ENCODE data around the gene MTURN.
A peak's percentile ranks its signal among the peaks of the same experiment; 100 is the strongest.
"Not testable (repeated sequence)": the region's sequence is repeated elsewhere in the genome, so short reads cannot be mapped to it uniquely, and the experiment has no call there.

Gene MTURN

GRCh38 chr7:30134611-30135300 lies at the start of gene MTURN:
Gene MTURN, plus strand, starts transcription at chr7:30134986. Its CDS starts 151 bp downstream, at chr7:30135137.
- peak; percentile 91 for DNase-seq

GRCh38 chr7:30086529-30086928 lies 48.3 kb upstream of the MTURN start:
- no peak for DNase-seq

GRCh38 chr7:30087371-30087770 lies 47.4 kb upstream of the MTURN start:
- no peak for DNase-seq

DNA sequence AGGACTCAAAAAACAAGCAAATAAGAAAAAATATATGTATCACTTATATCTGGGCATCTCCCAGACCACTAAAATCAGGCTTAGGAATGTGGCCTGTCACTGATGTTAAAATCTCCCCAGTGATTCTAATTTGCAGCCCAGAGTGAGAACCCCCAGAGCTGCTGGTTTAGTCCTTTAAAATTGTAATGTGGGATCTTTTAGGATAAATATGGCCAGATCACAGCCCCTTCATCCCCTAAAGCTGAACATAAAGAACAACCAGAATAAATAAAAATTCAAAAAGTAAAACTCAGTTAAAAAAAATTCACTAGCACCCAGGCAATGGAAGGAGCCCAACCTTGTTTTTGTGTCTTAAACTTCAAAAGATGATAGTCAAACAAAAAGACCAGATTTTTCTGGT lies 46.4 kb upstream of the MTURN start:
- DNase-seq = no peak

- DNase-seq = no peak
Measured at GRCh38 chr7:30090111-30090510, 44.7 kb upstream of the MTURN start.

- no peak for DNase-seq
Measured at GRCh38 chr7:30091491-30091912, 43.3 kb upstream of the MTURN start.

GRCh38 chr7:30091987-30092386 lies 42.8 kb upstream of the MTURN start:
- no peak for DNase-seq

GRCh38 chr7:30093420-30093952 lies 41.3 kb upstream of the MTURN start:
- no peak for DNase-seq

DNA sequence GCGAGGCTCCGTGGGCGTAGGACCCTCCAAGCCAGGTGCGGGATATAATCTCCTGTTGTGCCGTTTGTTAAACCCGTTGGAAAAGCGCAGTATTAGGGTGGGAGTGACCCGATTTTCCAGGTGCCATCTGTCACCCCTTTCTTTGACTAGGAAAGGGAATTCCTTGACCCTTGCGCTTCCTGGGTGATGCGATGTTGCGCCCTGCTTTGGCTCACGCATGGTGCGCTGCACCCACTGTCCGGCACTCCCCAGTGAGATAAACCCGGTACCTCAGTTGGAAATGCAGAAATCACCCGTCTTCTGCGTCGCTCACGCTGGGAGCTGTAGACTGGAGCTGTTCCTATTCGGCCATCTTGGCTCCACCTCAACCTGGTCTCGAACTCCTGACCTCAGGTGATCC lies 36.2 kb upstream of the MTURN start:
- not testable (repeated sequence) for DNase-seq

DNA sequence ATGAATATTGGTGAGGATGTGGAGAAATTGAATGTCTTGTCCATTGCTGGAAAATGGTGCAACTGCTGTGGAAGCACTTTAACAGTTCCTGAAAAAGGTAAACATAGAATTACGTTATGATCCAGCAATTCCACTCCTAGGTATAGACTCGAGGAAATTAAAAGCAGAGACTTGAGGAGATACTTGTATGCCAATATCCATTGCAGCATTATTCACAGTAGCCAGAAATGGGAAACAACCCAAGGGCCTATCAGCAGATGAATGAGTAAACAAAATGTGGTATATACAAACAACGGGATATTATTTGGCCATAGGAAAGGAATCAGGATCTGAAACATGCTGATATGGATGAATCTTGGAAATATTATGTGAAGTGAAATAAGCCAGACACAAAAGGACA lies 32.5 kb upstream of the MTURN start:
- no peak for DNase-seq

- no peak for DNase-seq
Measured at GRCh38 chr7:30104157-30104556, 30.6 kb upstream of the MTURN start.

DNA sequence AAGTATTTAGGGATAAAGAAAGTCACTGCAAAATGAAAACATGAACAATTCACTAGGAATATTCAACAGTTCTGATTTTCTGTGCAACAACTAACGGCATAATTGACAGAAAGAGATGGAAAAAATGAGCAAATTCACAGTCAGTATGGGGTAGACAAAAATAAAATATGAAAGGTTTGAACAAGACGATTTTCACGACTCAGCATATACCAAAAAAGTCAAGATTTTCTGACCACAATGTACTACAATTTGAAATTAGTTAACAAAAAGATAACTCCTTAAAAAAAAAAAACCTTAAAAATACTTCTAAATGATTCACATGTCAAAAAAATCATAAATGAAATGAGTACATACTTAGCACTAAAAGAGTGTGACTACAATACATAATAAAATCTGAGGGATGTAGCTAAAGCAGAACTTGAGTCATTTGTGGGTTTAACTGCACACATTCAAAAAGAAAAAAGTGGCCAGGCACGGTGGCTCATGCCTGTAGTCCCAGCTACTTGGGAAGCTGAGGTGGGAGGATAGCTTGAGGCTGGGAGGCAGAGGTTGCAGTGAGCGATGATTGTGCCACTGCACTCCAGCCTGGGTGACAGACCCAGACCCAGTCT lies 22.6 kb upstream of the MTURN start:
- DNase-seq = no peak

GRCh38 chr7:30113144-30113543 lies 21.6 kb upstream of the MTURN start:
- DNase-seq = no peak

GRCh38 chr7:30114536-30115238 lies 20.1 kb upstream of the MTURN start:
- DNase-seq = no peak

- no peak for DNase-seq
Measured at GRCh38 chr7:30115709-30116297, 19.0 kb upstream of the MTURN start.

DNA sequence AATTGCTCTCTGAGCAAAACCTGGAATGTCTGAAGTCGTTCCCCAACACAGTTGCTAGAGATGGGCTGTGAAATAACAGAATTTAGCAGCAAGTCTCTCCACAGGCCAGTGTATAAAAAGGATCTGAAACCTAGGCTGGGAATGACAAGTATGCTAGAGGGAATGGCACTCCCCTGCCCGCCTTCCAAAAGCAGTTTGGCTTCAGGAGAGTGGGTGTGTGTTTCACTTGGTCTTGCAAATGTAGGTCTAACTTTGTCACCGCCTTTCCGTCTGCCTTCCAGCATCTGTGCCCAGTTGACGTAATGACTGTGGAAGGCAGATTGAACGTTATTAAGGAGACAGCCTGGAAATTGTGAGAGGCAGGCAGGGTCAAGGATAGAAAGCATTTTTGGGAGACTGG lies 18.0 kb upstream of the MTURN start:
- no peak for DNase-seq

DNA sequence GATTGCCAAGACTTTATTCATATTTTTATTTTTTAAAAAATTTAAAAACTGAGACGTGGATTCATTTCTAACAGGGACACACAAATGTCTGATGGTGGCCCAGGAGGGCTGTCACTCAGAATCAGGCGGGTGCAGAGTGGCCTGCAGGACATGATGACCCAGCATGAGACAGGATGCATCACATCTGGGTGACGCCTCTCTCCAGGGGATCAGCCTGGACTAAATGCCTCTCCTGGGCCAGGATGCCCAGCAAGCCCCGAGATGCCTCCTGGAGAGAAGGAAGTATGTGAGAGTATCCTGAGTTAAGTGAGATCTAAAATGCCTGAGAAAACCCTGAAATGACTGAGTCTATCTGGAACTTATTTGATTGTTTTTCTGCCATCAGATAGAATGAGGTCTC lies 16.9 kb upstream of the MTURN start:
- DNase-seq = no peak

- DNase-seq = no peak
Measured at GRCh38 chr7:30119890-30120577, 14.8 kb upstream of the MTURN start.

GRCh38 chr7:30133736-30134610 lies 813 bp upstream of the MTURN start:
- DNase-seq = no peak

DNA sequence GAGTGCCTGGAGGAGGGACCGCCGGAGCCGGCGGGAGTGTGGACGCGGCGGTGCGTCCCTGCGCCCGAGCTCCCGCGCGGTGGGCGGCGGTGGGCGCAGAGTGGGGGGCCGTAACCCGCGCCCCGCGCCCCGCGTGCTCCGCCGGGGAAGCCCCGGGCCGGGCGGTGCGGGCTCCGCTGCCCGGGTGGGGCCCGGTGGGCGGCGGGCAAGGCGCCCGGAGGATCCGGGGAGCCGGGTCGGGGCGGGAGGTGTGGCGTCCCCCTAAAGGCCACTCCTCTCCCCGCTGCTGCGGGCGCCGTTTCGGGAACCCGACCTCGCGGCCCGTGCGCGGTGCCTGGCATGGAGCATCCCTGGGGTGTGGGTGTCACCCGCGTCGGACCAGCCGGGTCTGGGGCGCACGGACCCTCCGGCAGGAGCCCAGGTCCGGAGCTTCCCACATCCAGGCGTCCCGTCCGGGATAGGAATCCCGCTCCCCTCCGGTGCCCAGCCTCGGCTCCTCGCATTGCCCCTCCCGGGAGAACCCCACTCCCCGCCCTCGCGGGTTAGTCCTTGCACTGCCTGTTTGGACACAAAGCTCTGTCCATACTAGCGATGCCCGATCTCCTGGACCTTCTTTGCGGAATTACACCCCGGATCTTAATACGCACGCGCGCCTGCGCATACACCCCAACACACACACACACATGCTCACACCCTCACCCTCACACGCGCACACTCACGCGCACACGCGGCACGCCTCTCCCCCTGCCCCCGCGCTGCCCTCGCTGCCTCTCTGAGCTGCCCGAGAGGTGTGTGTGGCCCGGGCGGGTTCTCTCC lies 723 bp downstream of the MTURN start:
- peak; percentile 32 for DNase-seq

Measured in NCI-H510A (cell line).